IMR-90 (cell line): ENCODE measurements around the gene C1R. TPM values are rescaled to one million over a fixed set of nuclear protein-coding genes. Genes with fewer than 3 reads are reported as not detected.

Experiments used
- ATAC-seq: fragments of 200-7000 bp; cut with Tn5 transposase; 2 replicates; pipeline ENCODE4 v1.9.1; 2020; ENCODE audit warnings: low read depth, mild to moderate bottlenecking, moderate library complexity
- BruUV-seq: library from RNA; stranded (reverse); fragments of 400-500 nt; replicated peaks from 2 replicates; lab custom pipeline; 2021; lab: Mats Ljungman, UMichigan
- CTCF ChIA-PET: fragments of 300-600 bp; formaldehyde crosslinking; extraction: SDS; loops from one replicate; lab custom pipeline; 2021; ENCODE audit warnings: antibody characterized with exemption; lab: Yijun Ruan, JAX
- POLR2A ChIA-PET: fragments of 300-600 bp; sonication (Branson Sonifier 250); formaldehyde crosslinking; loops from one replicate; lab custom pipeline; 2022; ENCODE audit warnings: antibody characterized with exemption; ENCODE audit not compliant: unreplicated experiment; lab: Charles Lee
- DNase-seq: peaks from one replicate; pipeline ENCODE4 v3.0.0; 2013
- H2AFZ ChIP-seq: replicated peaks from 2 replicates; pipeline ENCODE3; 2013; ENCODE audit warnings: low read length, mild to moderate bottlenecking; ENCODE audit not compliant: poor library complexity
- H2AK5ac ChIP-seq: 2 replicates; pipeline ENCODE4 v1.6.1; 2013; ENCODE audit warnings: low read depth, low read length, inconsistent platforms
- H2AK9ac ChIP-seq: replicated peaks from 2 replicates; pipeline ENCODE3; 2013; ENCODE audit warnings: mild to moderate bottlenecking, low read depth, low read length, moderate library complexity; ENCODE audit not compliant: poor library complexity
- H2BK120ac ChIP-seq: 2 replicates; pipeline ENCODE4 v1.6.1; 2013; ENCODE audit warnings: low read depth, low read length, inconsistent platforms
- H2BK15ac ChIP-seq: 3 replicates; pipeline ENCODE4 v1.6.1; 2013; ENCODE audit warnings: low read depth, low read length, inconsistent platforms
- H2BK20ac ChIP-seq: 2 replicates; pipeline ENCODE4 v1.6.1; 2013; ENCODE audit warnings: low read depth, mild to moderate bottlenecking, inconsistent platforms, low read length, moderate library complexity
- H2BK5ac ChIP-seq: 2 replicates; pipeline ENCODE4 v1.6.1; 2013; ENCODE audit warnings: mild to moderate bottlenecking, low read depth, low read length, inconsistent platforms; ENCODE audit not compliant: poor library complexity, severe bottlenecking
- H3K14ac ChIP-seq: replicated peaks from 2 replicates; pipeline ENCODE4 v1.6.1; 2013; ENCODE audit warnings: low read depth, low read length, inconsistent platforms
- H3K18ac ChIP-seq: 2 replicates; pipeline ENCODE4 v1.6.1; 2013; ENCODE audit warnings: low read depth, low read length, control low read depth
- H3K23ac ChIP-seq: 2 replicates; pipeline ENCODE4 v1.6.1; 2013; ENCODE audit warnings: low read depth, low read length, inconsistent platforms
- H3K27ac ChIP-seq: 2 replicates; pipeline ENCODE4 v1.5.1; 2013; ENCODE audit warnings: mild to moderate bottlenecking, control low read depth, low read length; ENCODE audit not compliant: insufficient read depth
- H3K27me3 ChIP-seq: 2 replicates; pipeline ENCODE4 v1.6.1; 2013; ENCODE audit warnings: low read length; ENCODE audit not compliant: control insufficient read depth, insufficient read depth
- H3K36me3 ChIP-seq: 2 replicates; pipeline ENCODE4 v1.6.1; 2013; ENCODE audit warnings: low read length, mixed read lengths; ENCODE audit not compliant: control insufficient read depth, insufficient read depth
- H3K4ac ChIP-seq: 2 replicates; pipeline ENCODE4 v1.6.1; 2013; ENCODE audit warnings: low read depth, low read length, inconsistent platforms
- H3K4me1 ChIP-seq: 2 replicates; pipeline ENCODE4 v1.6.1; 2013; ENCODE audit warnings: low read length, mixed read lengths; ENCODE audit not compliant: control insufficient read depth, insufficient read depth
- H3K4me2 ChIP-seq: 2 replicates; pipeline ENCODE4 v1.6.1; 2013; ENCODE audit warnings: low read depth, mild to moderate bottlenecking, control low read depth, low read length, moderate library complexity
- H3K4me3 ChIP-seq: 2 replicates; pipeline ENCODE4 v1.5.1; 2013; ENCODE audit warnings: low read depth, mild to moderate bottlenecking, control low read depth, low read length, moderate library complexity; ENCODE audit not compliant: insufficient read depth
- H3K56ac ChIP-seq: 2 replicates; pipeline ENCODE4 v1.6.1; 2013; ENCODE audit warnings: low read length, inconsistent platforms; ENCODE audit not compliant: insufficient read depth; ENCODE audit errors: extremely low read depth
- H3K79me1 ChIP-seq, 2 experiments: 2 replicates each; pipeline ENCODE4 v1.6.1; 2013; ENCODE audit warnings: low read length in 2 of 2, inconsistent platforms in 1 of 2, low read depth in 1 of 2
- H3K9ac ChIP-seq: 2 replicates; pipeline ENCODE4 v1.6.1; 2013; ENCODE audit warnings: low read depth, low read length, control low read depth
- H3K9me1 ChIP-seq: 2 replicates; pipeline ENCODE4 v1.6.1; 2013; ENCODE audit warnings: low read length, inconsistent platforms; ENCODE audit not compliant: insufficient read depth
- H3K9me3 ChIP-seq: 2 replicates; pipeline ENCODE4 v1.6.1; 2013; ENCODE audit warnings: low read length; ENCODE audit not compliant: control insufficient read depth, insufficient read depth
- H4K20me1 ChIP-seq: 2 replicates; pipeline ENCODE4 v1.6.1; 2013; ENCODE audit warnings: low read length, inconsistent platforms; ENCODE audit not compliant: insufficient read depth
- H4K5ac ChIP-seq: 2 replicates; pipeline ENCODE4 v1.6.1; 2013; ENCODE audit warnings: mild to moderate bottlenecking, low read depth, low read length, control low read depth
- H4K8ac ChIP-seq, 2 experiments: 2 replicates each; pipeline ENCODE4 v1.6.1; 2013; ENCODE audit warnings: low read depth in 2 of 2, low read length in 2 of 2, control low read depth in 1 of 2, inconsistent platforms in 1 of 2
- H4K91ac ChIP-seq: 2 replicates; pipeline ENCODE4 v1.6.1; 2013; ENCODE audit warnings: low read depth, low read length, inconsistent platforms; ENCODE audit not compliant: insufficient read depth
- BHLHE40 ChIP-seq: fragments of 150-350 bp; IDR thresholded peaks from 2 replicates; pipeline ENCODE4 v1.6.1; 2016; ENCODE audit warnings: mild to moderate bottlenecking, low read depth, low read length
- CEBPB ChIP-seq: IDR thresholded peaks from 2 replicates; pipeline ENCODE4 v1.6.1; 2012; ENCODE audit warnings: low read depth, low read length, improper control_type of control experiment
- CHD1 ChIP-seq: IDR thresholded peaks from 2 replicates; pipeline ENCODE4 v1.6.1; 2012; ENCODE audit warnings: low read depth, low read length, improper control_type of control experiment
- FOS ChIP-seq: fragments of 150-350 bp; IDR thresholded peaks from 2 replicates; pipeline ENCODE4 v1.6.1; 2016; ENCODE audit warnings: low read depth, low read length
- MAFK ChIP-seq: IDR thresholded peaks from 2 replicates; pipeline ENCODE4 v1.6.1; 2012; ENCODE audit warnings: low read depth, low read length, improper control_type of control experiment
- MAZ ChIP-seq: IDR thresholded peaks from 2 replicates; pipeline ENCODE4 v1.6.1; 2012; ENCODE audit warnings: low read depth, mild to moderate bottlenecking, low read length, improper control_type of control experiment, moderate library complexity, borderline replicate concordance
- MXI1 ChIP-seq: IDR thresholded peaks from 2 replicates; pipeline ENCODE4 v1.6.1; 2012; ENCODE audit warnings: low read depth, mild to moderate bottlenecking, low read length, moderate library complexity, borderline replicate concordance
- NFE2L2 ChIP-seq: fragments of 150-350 bp; IDR thresholded peaks from 2 replicates; pipeline ENCODE4 v1.6.1; 2016; ENCODE audit warnings: low read depth, mild to moderate bottlenecking, low read length
- POLR2A ChIP-seq: IDR thresholded peaks from 2 replicates; pipeline ENCODE4 v1.6.1; 2012; ENCODE audit warnings: mild to moderate bottlenecking, low read depth, low read length
- RAD21 ChIP-seq: IDR thresholded peaks from 2 replicates; pipeline ENCODE4 v1.6.1; 2012; ENCODE audit warnings: low read length, improper control_type of control experiment
- RCOR1 ChIP-seq: IDR thresholded peaks from 2 replicates; pipeline ENCODE4 v1.6.1; 2012; ENCODE audit warnings: mild to moderate bottlenecking, low read length, improper control_type of control experiment; ENCODE audit not compliant: insufficient replicate concordance
- RFX5 ChIP-seq: IDR thresholded peaks from 2 replicates; pipeline ENCODE4 v1.8.0; 2012; ENCODE audit warnings: low read depth, mild to moderate bottlenecking, low read length, moderate library complexity
- SMC3 ChIP-seq: fragments of 150-350 bp; IDR thresholded peaks from 2 replicates; pipeline ENCODE4 v1.6.1; 2016; ENCODE audit warnings: low read depth, mild to moderate bottlenecking, antibody characterized with exemption, low read length, moderate library complexity
- WGBS, 2 experiments: methylation state at CpG; one replicate each; pipeline versions ENCODE4 v1.1.5 to v1.1.7; 2013; ENCODE audit warnings: missing lambda C conversion rate in 2 of 2; ENCODE audit not compliant: insufficient read length in 1 of 2; ENCODE audit errors: extremely low coverage in 2 of 2; 5-methylcytosine and 5-hydroxymethylcytosine counted together
- dilution Hi-C: fragments of 300-500 bp; cut with HindIII; formaldehyde crosslinking; loops from one replicate; pipeline ENCODE4 v1.14.3; 2018; ENCODE audit warnings: low sequenced_read_pairs; ENCODE audit not compliant: unreplicated experiment
- in situ Hi-C: fragments of 300-500 bp; cut with MboI; formaldehyde crosslinking; loops from 3 replicates; pipeline ENCODE4 v1.14.3; 2019; ENCODE audit warnings: low sequenced_read_pairs, inconsistent platforms, mixed read lengths
- intact Hi-C: fragments of 100-400 bp; cut with micrococcal nuclease; formaldehyde crosslinking; loops from 2 replicates; pipeline ENCODE4 v1.10.0; 2022
- polyA plus RNA-seq, 3 experiments: library from polyadenylated mRNA; depleted of rRNA; stranded (reverse); fragments of >200 nt; gene quantifications; 2 replicates each; pipeline ENCODE4 v1.2.3, GENCODE V29; 2012; ENCODE audit warnings: low replicate concordance in 1 of 3
- total RNA-seq: library from RNA; depleted of rRNA; stranded (reverse); fragments of >200 nt; gene quantifications from 2 replicates; pipeline ENCODE4 v1.2.3, GENCODE V29; 2012
- TF ChIP-seq, protein P1 (sequence below): fragments of 150-350 bp; IDR thresholded peaks from 2 replicates; pipeline ENCODE4 v1.6.1; 2017; ENCODE audit warnings: mild to moderate bottlenecking, antibody characterized with exemption, low read length, low read depth
- TF ChIP-seq, protein P2 (sequence below): conservative IDR thresholded peaks from 2 replicates; pipeline ENCODE4 v1.5.1; 2012; ENCODE audit warnings: mild to moderate bottlenecking, low read depth, low read length, improper control_type of control experiment

Gene C1R
- total and polyA plus RNA-seq, 2 of the 4 experiments (the other 2 are of a cell fraction) = 38.4 to 165 TPM

DNA sequence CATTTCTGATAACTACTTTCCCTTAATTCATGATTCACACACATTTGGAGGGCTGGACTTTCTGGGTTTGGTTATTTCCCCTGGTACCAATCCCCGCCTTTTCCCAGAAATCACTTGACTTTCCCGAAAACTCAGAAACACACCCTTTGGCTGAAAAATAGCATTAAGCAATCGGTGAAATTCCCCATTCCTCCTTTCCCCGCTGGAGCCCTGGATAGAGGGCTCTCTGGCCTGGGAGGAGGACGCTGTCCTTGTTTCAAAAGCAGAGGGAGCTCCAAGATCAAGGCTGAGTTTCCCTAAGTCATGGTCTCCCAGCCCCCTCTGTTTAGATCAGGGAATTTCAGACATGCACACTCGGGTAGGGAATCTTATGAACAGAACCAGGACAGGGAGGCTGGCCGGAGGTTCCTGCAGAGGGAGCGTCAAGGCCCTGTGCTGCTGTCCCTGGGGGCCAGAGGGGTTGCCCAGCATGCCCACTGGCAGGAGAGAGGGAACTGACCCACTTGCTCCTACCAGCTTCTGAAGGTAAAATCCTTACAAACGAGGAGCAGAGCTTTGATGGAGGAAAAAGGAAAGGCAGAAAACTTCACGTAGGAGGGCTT, 31.8 kb downstream of the C1R start, which contains the start of gene C1S:
Gene C1S, plus strand, starts transcription at position 366 of the 602 bp plus-strand sequence. CDS start 1,195 bp downstream, outside the sequence.
- Histone ChIP-seq H3K56ac (peak within 1 kb of the TSS; percentile 92), H4K91ac (peak within 1 kb of the TSS; percentile 98), H2AK9ac (peak within 1 kb of the TSS; percentile 93), H2AK5ac (peak within 1 kb of the TSS; percentile 99), H3K36me3 (peaks cover 15% of the 10 kb centered on the region; the same call in 1 of the 2 replicates), H3K23ac (peak within 1 kb of the TSS; percentile 90), H3K79me1 (peaks cover 4 to 10% of the 10 kb centered on the region in 2 experiments; a peak in 3 of 4 replicates), H2BK5ac (peak within 1 kb of the TSS; percentile 89), H3K14ac (peak within 1 kb of the TSS; percentile 97), H4K5ac (peak within 1 kb of the TSS; percentile 82), H3K9ac (peak within 1 kb of the TSS; percentile 82), H3K18ac (peak within 1 kb of the TSS; percentile 88), H3K27ac (peak within 1 kb of the TSS; percentile 90), H3K9me1 (peaks cover 9% of the 10 kb centered on the region), H3K4me1 (peaks cover 7% of the 10 kb centered on the region), H3K4me2 (peak within 1 kb of the TSS; percentile 74), H3K9me3 (no peaks in the 10 kb centered on the region), H2BK120ac (peak within 1 kb of the TSS; percentile 94), H2BK15ac (peak within 1 kb of the TSS; percentile 90; the same call in 2 of the 3 replicates), H2BK20ac (peak within 1 kb of the TSS; percentile 91), H3K4me3 (peak within 1 kb of the TSS; percentile 44), H3K4ac (peak within 1 kb of the TSS; percentile 96), H3K27me3 (peaks cover 2% of the 10 kb centered on the region), H4K8ac (peak within 1 kb of the TSS; percentile 80 to 92), H2AFZ (peak within 1 kb of the TSS; percentile 94), H4K20me1 (no peaks in the 10 kb centered on the region)
- ATAC-seq (peak; percentile 99), DNase-seq (peak; percentile 99)
- POLR2A ChIA-PET = interaction anchor here (0.6 to 0.9 kb wide), 3 partner anchors 33 to 52 kb away, joined by 3 read pairs; no protein-coding TSS in a partner anchor
- no TSS peak for BruUV-seq
- WGBS, 2 experiments = no CpG with 5 or more reads among the region's 10 CpGs
- dilution Hi-C loops = no loop called here
- in situ Hi-C loops = loop anchor here (5.0 to 25.0 kb wide), 2 partner anchors 52 to 577 kb away; no protein-coding TSS in a partner anchor
- CTCF ChIA-PET = interaction anchor here (0.6 to 2.3 kb wide), 10 partner anchors 8 to 84 kb away, joined by 3 to 9 read pairs (median 5); no protein-coding TSS in a partner anchor
- intact Hi-C loops = loop anchor here (1.0 to 2.0 kb wide), 7 partner anchors 32 to 578 kb away; partner anchors contain the start of genes C1R and C1RL
- TF ChIP-seq SMC3 (peak; percentile 98), BHLHE40 (peak; percentile 19; the same call in 1 of the 2 replicates), MXI1 (peak; percentile 43; the same call in 1 of the 2 replicates), RAD21 (peak; percentile 99), CEBPB (peak; percentile 97), NFE2L2 (peak; percentile 98), RFX5 (no peak), FOS (no peak), RCOR1 (peak; percentile 17), MAZ (peak; percentile 71; the same call in 1 of the 2 replicates), MAFK (peak; percentile 83), CHD1 (no peak), POLR2A (peak; percentile 70)
- TF ChIP-seq, protein P1, sequence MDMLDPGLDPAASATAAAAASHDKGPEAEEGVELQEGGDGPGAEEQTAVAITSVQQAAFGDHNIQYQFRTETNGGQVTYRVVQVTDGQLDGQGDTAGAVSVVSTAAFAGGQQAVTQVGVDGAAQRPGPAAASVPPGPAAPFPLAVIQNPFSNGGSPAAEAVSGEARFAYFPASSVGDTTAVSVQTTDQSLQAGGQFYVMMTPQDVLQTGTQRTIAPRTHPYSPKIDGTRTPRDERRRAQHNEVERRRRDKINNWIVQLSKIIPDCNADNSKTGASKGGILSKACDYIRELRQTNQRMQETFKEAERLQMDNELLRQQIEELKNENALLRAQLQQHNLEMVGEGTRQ = no peak; the same call in 1 of the 2 replicates
- TF ChIP-seq, protein P2, sequence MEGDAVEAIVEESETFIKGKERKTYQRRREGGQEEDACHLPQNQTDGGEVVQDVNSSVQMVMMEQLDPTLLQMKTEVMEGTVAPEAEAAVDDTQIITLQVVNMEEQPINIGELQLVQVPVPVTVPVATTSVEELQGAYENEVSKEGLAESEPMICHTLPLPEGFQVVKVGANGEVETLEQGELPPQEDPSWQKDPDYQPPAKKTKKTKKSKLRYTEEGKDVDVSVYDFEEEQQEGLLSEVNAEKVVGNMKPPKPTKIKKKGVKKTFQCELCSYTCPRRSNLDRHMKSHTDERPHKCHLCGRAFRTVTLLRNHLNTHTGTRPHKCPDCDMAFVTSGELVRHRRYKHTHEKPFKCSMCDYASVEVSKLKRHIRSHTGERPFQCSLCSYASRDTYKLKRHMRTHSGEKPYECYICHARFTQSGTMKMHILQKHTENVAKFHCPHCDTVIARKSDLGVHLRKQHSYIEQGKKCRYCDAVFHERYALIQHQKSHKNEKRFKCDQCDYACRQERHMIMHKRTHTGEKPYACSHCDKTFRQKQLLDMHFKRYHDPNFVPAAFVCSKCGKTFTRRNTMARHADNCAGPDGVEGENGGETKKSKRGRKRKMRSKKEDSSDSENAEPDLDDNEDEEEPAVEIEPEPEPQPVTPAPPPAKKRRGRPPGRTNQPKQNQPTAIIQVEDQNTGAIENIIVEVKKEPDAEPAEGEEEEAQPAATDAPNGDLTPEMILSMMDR = peak; percentile 99
